GM23338 (cell line): ENCODE measurements around the gene PTPRB.

Source experiments
- CREB1 ChIP-seq: fragments of 250-450 bp; sonication (Bioruptor Pico); IDR thresholded peaks from 2 replicates; pipeline ENCODE4 v1.5.0; 2020; ENCODE audit warnings: low read depth, mild to moderate bottlenecking, moderate library complexity
- EZH2 ChIP-seq: fragments of 200-600 bp; sonication (generic); IDR thresholded peaks from one replicate; pipeline ENCODE4 v1.8.0; 2017; ENCODE audit warnings: antibody characterized with exemption, mild to moderate bottlenecking, low read depth; ENCODE audit not compliant: unreplicated experiment
- EZH2phosphoT487 ChIP-seq: fragments of 200-600 bp; sonication (generic); IDR thresholded peaks from one replicate; pipeline ENCODE4 v1.8.1; 2018; ENCODE audit warnings: antibody characterized with exemption; ENCODE audit not compliant: unreplicated experiment
- JUNB ChIP-seq: IDR thresholded peaks from one replicate; pipeline ENCODE4 v1.6.1; 2016; ENCODE audit warnings: antibody characterized with exemption; ENCODE audit not compliant: unreplicated experiment
- NANOG ChIP-seq: IDR thresholded peaks from 2 replicates; pipeline ENCODE4 v1.6.1; 2016; ENCODE audit warnings: antibody characterized with exemption, borderline replicate concordance
- POLR2AphosphoS5 ChIP-seq: IDR thresholded peaks from 2 replicates; pipeline ENCODE4 v1.6.1; 2016; ENCODE audit warnings: antibody characterized with exemption, low read depth
- REST ChIP-seq: IDR thresholded peaks from one replicate; pipeline ENCODE4 v1.6.1; 2018; ENCODE audit warnings: antibody characterized with exemption; ENCODE audit not compliant: unreplicated experiment
- STAT1 ChIP-seq: IDR thresholded peaks from one replicate; pipeline ENCODE4 v1.6.1; 2016; ENCODE audit warnings: antibody characterized with exemption; ENCODE audit not compliant: unreplicated experiment
- ZNF331 ChIP-seq: fragments of 250-450 bp; sonication (Bioruptor Pico); IDR thresholded peaks from 2 replicates; pipeline ENCODE4 v1.5.0; 2020; ENCODE audit warnings: low read depth, mild to moderate bottlenecking, moderate library complexity
- TF ChIP-seq, protein P1 (sequence below): IDR thresholded peaks from 2 replicates; pipeline ENCODE4 v1.6.1; 2016; ENCODE audit warnings: antibody characterized with exemption
- TF ChIP-seq, protein P2 (sequence below), 2 experiments: fragments of 200-600 bp in 1 of 2; sonication (generic) in 1 of 2; conservative IDR thresholded peaks; 2 replicates each; pipeline versions ENCODE4 v1.5.1 to v1.6.1; 2016 to 2017; ENCODE audit warnings: antibody characterized with exemption in 2 of 2, low read depth in 2 of 2, mild to moderate bottlenecking in 2 of 2, moderate library complexity in 1 of 2

DNA sequence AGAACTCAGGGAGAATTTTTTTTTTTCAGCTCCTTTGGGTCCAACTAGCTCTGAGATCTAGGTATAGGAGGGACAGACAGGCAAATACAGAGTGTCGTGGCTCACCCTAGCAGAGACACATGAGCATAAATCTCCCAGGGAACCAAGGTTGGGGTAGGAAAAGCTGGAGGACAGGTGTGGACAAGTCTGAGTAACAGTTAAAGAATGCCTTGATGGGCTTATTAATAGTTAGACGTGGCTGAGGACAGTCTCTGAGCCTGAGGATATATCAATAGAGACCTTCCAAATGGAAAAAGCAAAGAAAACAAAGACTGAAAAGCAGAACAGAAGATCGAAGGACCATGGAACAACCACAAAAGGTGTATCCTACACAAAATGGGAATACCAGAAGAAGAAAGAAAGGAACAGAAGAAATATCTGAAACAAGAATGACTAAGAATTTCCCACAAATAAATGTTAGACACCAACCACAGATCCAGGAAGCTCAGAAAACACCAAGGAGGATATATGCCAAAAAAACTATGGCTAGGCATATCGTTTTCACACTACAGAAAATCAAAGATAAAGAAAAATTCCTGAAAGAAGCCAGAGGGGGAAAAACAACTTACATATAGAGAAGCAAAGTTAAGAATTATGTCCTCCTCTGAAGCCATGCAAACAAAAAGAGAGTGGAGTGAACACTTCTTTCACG, 80.9 kb downstream of the PTPRB start:
- TF ChIP-seq, protein P1, sequence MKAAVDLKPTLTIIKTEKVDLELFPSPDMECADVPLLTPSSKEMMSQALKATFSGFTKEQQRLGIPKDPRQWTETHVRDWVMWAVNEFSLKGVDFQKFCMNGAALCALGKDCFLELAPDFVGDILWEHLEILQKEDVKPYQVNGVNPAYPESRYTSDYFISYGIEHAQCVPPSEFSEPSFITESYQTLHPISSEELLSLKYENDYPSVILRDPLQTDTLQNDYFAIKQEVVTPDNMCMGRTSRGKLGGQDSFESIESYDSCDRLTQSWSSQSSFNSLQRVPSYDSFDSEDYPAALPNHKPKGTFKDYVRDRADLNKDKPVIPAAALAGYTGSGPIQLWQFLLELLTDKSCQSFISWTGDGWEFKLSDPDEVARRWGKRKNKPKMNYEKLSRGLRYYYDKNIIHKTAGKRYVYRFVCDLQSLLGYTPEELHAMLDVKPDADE, result no peak
- TF ChIP-seq ZNF331 (CRISPR knock-in tag), result no peak
- TF ChIP-seq, protein P2, sequence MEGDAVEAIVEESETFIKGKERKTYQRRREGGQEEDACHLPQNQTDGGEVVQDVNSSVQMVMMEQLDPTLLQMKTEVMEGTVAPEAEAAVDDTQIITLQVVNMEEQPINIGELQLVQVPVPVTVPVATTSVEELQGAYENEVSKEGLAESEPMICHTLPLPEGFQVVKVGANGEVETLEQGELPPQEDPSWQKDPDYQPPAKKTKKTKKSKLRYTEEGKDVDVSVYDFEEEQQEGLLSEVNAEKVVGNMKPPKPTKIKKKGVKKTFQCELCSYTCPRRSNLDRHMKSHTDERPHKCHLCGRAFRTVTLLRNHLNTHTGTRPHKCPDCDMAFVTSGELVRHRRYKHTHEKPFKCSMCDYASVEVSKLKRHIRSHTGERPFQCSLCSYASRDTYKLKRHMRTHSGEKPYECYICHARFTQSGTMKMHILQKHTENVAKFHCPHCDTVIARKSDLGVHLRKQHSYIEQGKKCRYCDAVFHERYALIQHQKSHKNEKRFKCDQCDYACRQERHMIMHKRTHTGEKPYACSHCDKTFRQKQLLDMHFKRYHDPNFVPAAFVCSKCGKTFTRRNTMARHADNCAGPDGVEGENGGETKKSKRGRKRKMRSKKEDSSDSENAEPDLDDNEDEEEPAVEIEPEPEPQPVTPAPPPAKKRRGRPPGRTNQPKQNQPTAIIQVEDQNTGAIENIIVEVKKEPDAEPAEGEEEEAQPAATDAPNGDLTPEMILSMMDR (conservative IDR thresholded peaks at IDR 0.05; ENCODE audit: low read depth in 2 of 2), result no peak
- no peak for TF ChIP-seq CREB1 (CRISPR knock-in tag)
- TF ChIP-seq EZH2, result no peak
- TF ChIP-seq POLR2AphosphoS5, result no peak
- no peak for TF ChIP-seq REST
- TF ChIP-seq STAT1, result no peak
- no peak for TF ChIP-seq JUNB
- no peak for TF ChIP-seq EZH2phosphoT487
- no peak for TF ChIP-seq NANOG
